GM23338 (cell line): ENCODE data around the gene EYS. TPM values are rescaled to one million over a fixed set of nuclear protein-coding genes. Genes with fewer than 3 reads are reported as not detected.

Experiments
- ATAC-seq: fragments of 200-7000 bp; cut with Tn5 transposase; 3 replicates; pipeline ENCODE4 v1.9.1; 2020
- DNase-seq: peaks from one replicate; pipeline ENCODE4 v3.0.0-alpha.2; 2015; ENCODE audit warnings: low spot score
- H2AFZ ChIP-seq: fragments of 200-600 bp; sonication (generic); 2 replicates; pipeline ENCODE4 v1.8.0; 2016; ENCODE audit warnings: antibody characterized with exemption, mild to moderate bottlenecking, moderate library complexity
- H3F3A ChIP-seq: fragments of 200-600 bp; sonication (generic); replicated peaks from 2 replicates; pipeline ENCODE4 v1.8.0; 2017; ENCODE audit warnings: antibody characterized with exemption, mixed run types, low read depth
- H3K27ac ChIP-seq: fragments of 200-600 bp; sonication (generic); 2 replicates; pipeline ENCODE4 v1.6.1; 2016; ENCODE audit warnings: low read depth
- H3K27me3 ChIP-seq: fragments of 200-600 bp; sonication (generic); 2 replicates; pipeline ENCODE4 v1.8.0; 2016; ENCODE audit warnings: mild to moderate bottlenecking, mixed run types, moderate library complexity; ENCODE audit not compliant: insufficient read depth
- H3K36me3 ChIP-seq: fragments of 200-600 bp; sonication (generic); 2 replicates; pipeline ENCODE4 v1.8.0; 2016; ENCODE audit warnings: mild to moderate bottlenecking; ENCODE audit not compliant: insufficient read depth
- H3K4me1 ChIP-seq: fragments of 200-600 bp; sonication (generic); 2 replicates; pipeline ENCODE4 v1.8.0; 2016; ENCODE audit warnings: mild to moderate bottlenecking, moderate library complexity; ENCODE audit not compliant: insufficient read depth
- H3K4me2 ChIP-seq: fragments of 200-600 bp; sonication (generic); 2 replicates; pipeline ENCODE4 v1.7.1; 2017; ENCODE audit warnings: mixed run types
- H3K4me3 ChIP-seq: fragments of 200-600 bp; sonication (generic); 2 replicates; pipeline ENCODE4 v1.6.1; 2016; ENCODE audit warnings: mixed run types
- H3K79me2 ChIP-seq: fragments of 200-600 bp; sonication (generic); replicated peaks from 2 replicates; pipeline ENCODE4 v1.8.0; 2017; ENCODE audit warnings: mild to moderate bottlenecking; ENCODE audit not compliant: insufficient read depth
- H3K9me2 ChIP-seq: fragments of 200-600 bp; sonication (generic); 2 replicates; pipeline ENCODE4 v1.8.0; 2017; ENCODE audit not compliant: insufficient read depth
- H4K20me1 ChIP-seq: fragments of 200-600 bp; sonication (generic); replicated peaks from 2 replicates; pipeline ENCODE4 v1.8.0; 2017; ENCODE audit warnings: mild to moderate bottlenecking; ENCODE audit not compliant: insufficient read depth
- H3K27ac Mint-ChIP-seq: 2 replicates; pipeline ENCODE4 v1.8.0; 2020; ENCODE audit warnings: inconsistent platforms, mild to moderate bottlenecking, moderate library complexity, mixed read lengths
- H3K27me3 Mint-ChIP-seq: 3 replicates; pipeline ENCODE4 v1.8.0; 2022; ENCODE audit warnings: low read depth, mild to moderate bottlenecking, moderate library complexity, mixed read lengths, inconsistent platforms; ENCODE audit not compliant: insufficient read depth, poor library complexity
- H3K36me3 Mint-ChIP-seq: 3 replicates; pipeline ENCODE4 v1.8.0; 2021; ENCODE audit warnings: low read depth, mild to moderate bottlenecking, inconsistent platforms, moderate library complexity, mixed read lengths
- H3K4me1 Mint-ChIP-seq: 3 replicates; pipeline ENCODE4 v1.8.0; 2020; ENCODE audit warnings: mild to moderate bottlenecking, inconsistent platforms, mixed read lengths
- H3K4me3 Mint-ChIP-seq: 3 replicates; pipeline ENCODE4 v1.8.0; 2021; ENCODE audit warnings: moderate library complexity, mild to moderate bottlenecking, inconsistent platforms, mixed read lengths
- H3K9me3 Mint-ChIP-seq: 3 replicates; pipeline ENCODE4 v1.8.0; 2020; ENCODE audit warnings: moderate library complexity, mild to moderate bottlenecking, inconsistent platforms, mixed read lengths
- CTCF ChIP-seq, 2 experiments: fragments of 200-600 bp in 1 of 2; sonication (generic) in 1 of 2; conservative IDR thresholded peaks; 2 replicates each; pipeline versions ENCODE4 v1.5.1 to v1.6.1; 2016 to 2017; ENCODE audit warnings: antibody characterized with exemption in 2 of 2, low read depth in 2 of 2, mild to moderate bottlenecking in 2 of 2, moderate library complexity in 1 of 2
- ETS1 ChIP-seq: IDR thresholded peaks from 2 replicates; pipeline ENCODE4 v1.6.1; 2016; ENCODE audit warnings: antibody characterized with exemption
- EZH2phosphoT487 ChIP-seq: fragments of 200-600 bp; sonication (generic); IDR thresholded peaks from one replicate; pipeline ENCODE4 v1.8.1; 2018; ENCODE audit warnings: antibody characterized with exemption; ENCODE audit not compliant: unreplicated experiment
- NANOG ChIP-seq: IDR thresholded peaks from 2 replicates; pipeline ENCODE4 v1.6.1; 2016; ENCODE audit warnings: antibody characterized with exemption, borderline replicate concordance
- POLR2AphosphoS5 ChIP-seq: IDR thresholded peaks from 2 replicates; pipeline ENCODE4 v1.6.1; 2016; ENCODE audit warnings: antibody characterized with exemption, low read depth
- REST ChIP-seq: IDR thresholded peaks from one replicate; pipeline ENCODE4 v1.6.1; 2018; ENCODE audit warnings: antibody characterized with exemption; ENCODE audit not compliant: unreplicated experiment
- STAT1 ChIP-seq: IDR thresholded peaks from one replicate; pipeline ENCODE4 v1.6.1; 2016; ENCODE audit warnings: antibody characterized with exemption; ENCODE audit not compliant: unreplicated experiment
- ZNF114 ChIP-seq: fragments of 250-450 bp; sonication (Bioruptor Pico); IDR thresholded peaks from 2 replicates; pipeline ENCODE4 v1.5.0; 2020; ENCODE audit warnings: mild to moderate bottlenecking, moderate library complexity
- ZNF331 ChIP-seq: fragments of 250-450 bp; sonication (Bioruptor Pico); IDR thresholded peaks from 2 replicates; pipeline ENCODE4 v1.5.0; 2020; ENCODE audit warnings: low read depth, mild to moderate bottlenecking, moderate library complexity
- polyA plus RNA-seq: library from polyadenylated mRNA; unstranded; fragments of >200 nt; fragmentation: Nextera tagmentation; extraction: Ambion mirVana; gene quantifications from 2 replicates; pipeline ENCODE4 v1.2.1, GENCODE V29; 2016
- total RNA-seq: library from RNA; depleted of rRNA; stranded (reverse); fragments of >200 nt; shearing (Covaris generic); gene quantifications from 2 replicates; pipeline ENCODE4 v1.2.3, GENCODE V29; 2014

The EYS gene
- total and polyA plus RNA-seq, 2 experiments from 2014 or later: 0.38 to 0.52 TPM

GRCh38 chr6:63709148-63709547 lies 1997.9 kb downstream of the EYS start:
- no peaks in the 10 kb centered on the region for H3K9me3 Mint-ChIP-seq
- H3K79me2 ChIP-seq: no peaks in the 10 kb centered on the region; the same call in 1 of the 2 replicates
- no peak overlapping the region for H2AFZ ChIP-seq
- H3K27me3 ChIP-seq: no peaks in the 10 kb centered on the region
- H3K4me3 ChIP-seq: no peak overlapping the region
- H3K27ac Mint-ChIP-seq: no peak overlapping the region
- no peaks in the 10 kb centered on the region for H3K9me2 ChIP-seq
- peaks cover 75% of the 10 kb centered on the region for H3K36me3 Mint-ChIP-seq
- TF ChIP-seq POLR2AphosphoS5 (no peak), NANOG (no peak), ZNF114 (no peak)
- no peak for DNase-seq
- no peak overlapping the region for H3K4me2 ChIP-seq
- ATAC-seq: no peak
- no peaks in the 10 kb centered on the region for H3F3A ChIP-seq
- no peaks in the 10 kb centered on the region for H3K4me1 ChIP-seq
- H3K36me3 ChIP-seq: peaks cover 52% of the 10 kb centered on the region
- H3K27me3 Mint-ChIP-seq: peaks cover 2% of the 10 kb centered on the region
- peaks cover 9% of the 10 kb centered on the region for H4K20me1 ChIP-seq
- H3K4me3 Mint-ChIP-seq: no peak overlapping the region
- no peak overlapping the region for H3K27ac ChIP-seq
- H3K4me1 Mint-ChIP-seq: no peaks in the 10 kb centered on the region

GRCh38 chr6:63708631-63709030 lies 1998.4 kb downstream of the EYS start:
- no peaks in the 10 kb centered on the region; the same call in 1 of the 2 replicates for H3K79me2 ChIP-seq
- no peak overlapping the region for H3K4me3 ChIP-seq
- peaks cover 2% of the 10 kb centered on the region for H3K27me3 Mint-ChIP-seq
- H3K27me3 ChIP-seq: no peaks in the 10 kb centered on the region
- H3K4me3 Mint-ChIP-seq: no peak overlapping the region
- peaks cover 9% of the 10 kb centered on the region for H4K20me1 ChIP-seq
- H3K4me1 ChIP-seq: no peaks in the 10 kb centered on the region
- H3K4me1 Mint-ChIP-seq: no peaks in the 10 kb centered on the region
- H3K27ac ChIP-seq: no peak overlapping the region
- no peaks in the 10 kb centered on the region for H3K9me3 Mint-ChIP-seq
- no peak overlapping the region for H3K4me2 ChIP-seq
- DNase-seq: no peak
- H3K27ac Mint-ChIP-seq: no peak overlapping the region
- TF ChIP-seq ZNF331: no peak
- TF ChIP-seq CTCF (conservative IDR thresholded peaks at IDR 0.05; ENCODE audit: low read depth in 2 of 2): no peak
- TF ChIP-seq ZNF114: no peak
- TF ChIP-seq EZH2phosphoT487: no peak
- TF ChIP-seq NANOG: no peak
- TF ChIP-seq STAT1: no peak
- ATAC-seq: no peak
- no peaks in the 10 kb centered on the region for H3F3A ChIP-seq
- peaks cover 54% of the 10 kb centered on the region for H3K36me3 ChIP-seq
- no peaks in the 10 kb centered on the region for H3K9me2 ChIP-seq
- H2AFZ ChIP-seq: no peak overlapping the region
- peaks cover 78% of the 10 kb centered on the region for H3K36me3 Mint-ChIP-seq

- Histone ChIP-seq H2AFZ (no peak overlapping the region), H3K36me3 (peaks cover 58% of the 10 kb centered on the region), H3K79me2 (no peaks in the 10 kb centered on the region; the same call in 1 of the 2 replicates), H3K4me3 (no peak overlapping the region), H3K4me2 (no peak overlapping the region), H3K4me1 (no peaks in the 10 kb centered on the region), H3K27me3 (no peaks in the 10 kb centered on the region), H3K9me2 (no peaks in the 10 kb centered on the region), H4K20me1 (peaks cover 9% of the 10 kb centered on the region), H3F3A (no peaks in the 10 kb centered on the region), H3K27ac (no peak overlapping the region)
- Mint-ChIP-seq H3K27ac (no peak overlapping the region), H3K36me3 (peaks cover 76% of the 10 kb centered on the region), H3K27me3 (peaks cover 2% of the 10 kb centered on the region), H3K9me3 (no peaks in the 10 kb centered on the region), H3K4me1 (no peaks in the 10 kb centered on the region), H3K4me3 (no peak overlapping the region)
- DNase-seq (no peak), ATAC-seq (no peak)
- TF ChIP-seq ZNF331 (no peak), REST (no peak), CTCF (conservative IDR thresholded peaks at IDR 0.05; ENCODE audit: low read depth in 2 of 2) (no peak), ETS1 (no peak)
Observed at GRCh38 chr6:63706630-63707029, 2000.4 kb downstream of the EYS start.
